Uterus (tissue), 4 donors: ENCODE data around the gene ANKS6. TPM values are rescaled to one million over a fixed set of nuclear protein-coding genes. Genes with fewer than 3 reads are reported as not detected.

ENCODE experiments used
- DNase-seq, 2 donors: peaks; one replicate each; pipeline ENCODE4 v3.0.0-alpha.2; 2019 to 2020
- H3K27ac ChIP-seq, 2 donors: fragments of 200-600 bp; sonication (generic); 1 replicate in 1 of 2; 2 replicates in 1 of 2; pipeline ENCODE4 v1.5.1; 2016 to 2018
- H3K27me3 ChIP-seq, 2 donors: fragments of 200-600 bp; sonication (generic); one replicate each; pipeline ENCODE4 v1.5.1; 2018 to 2019; ENCODE audit warnings: control low read depth in 1 of 2
- H3K36me3 ChIP-seq, 2 donors: fragments of 200-600 bp; sonication (generic); one replicate each; pipeline ENCODE4 v1.5.1; 2019; ENCODE audit warnings: control low read depth in 1 of 2
- H3K4me1 ChIP-seq, 2 donors: fragments of 200-600 bp; sonication (generic); one replicate each; pipeline ENCODE4 v1.5.1; 2018 to 2019; ENCODE audit warnings: control low read depth in 1 of 2
- H3K4me3 ChIP-seq, 2 donors: fragments of 200-600 bp; sonication (generic); 1 replicate in 1 of 2; 2 replicates in 1 of 2; pipeline ENCODE4 v1.5.1; 2018 to 2019; ENCODE audit warnings: mild to moderate bottlenecking in 1 of 2
- H3K9me3 ChIP-seq, 2 donors: fragments of 200-600 bp; sonication (generic); one replicate each; pipeline ENCODE4 v1.5.1; 2019; ENCODE audit warnings: control low read depth in 1 of 2
- POLR2A ChIP-seq, 2 donors: fragments of 450-650 bp; IDR thresholded peaks; one replicate each; pipeline ENCODE4 v1.6.1; 2016; ENCODE audit warnings: antibody characterized with exemption in 2 of 2, mild to moderate bottlenecking in 1 of 2, moderate library complexity in 1 of 2
- intact Hi-C: fragments of 100-400 bp; cut with DNase I; formaldehyde crosslinking; loops from one replicate; pipeline ENCODE4 v1.15.1; 2023; ENCODE audit warnings: low total_unique reads
- total RNA-seq, 4 donors: library from RNA; depleted of rRNA in 3 of 4; stranded (reverse); fragments of >200 nt in 3 of 4; gene quantifications; one replicate each; pipeline versions ENCODE4 v1.1.0 to v1.2.4, GENCODE V29; 2014 to 2023
- TF ChIP-seq, protein P1 (sequence below), 4 experiments: fragments of 200-600 bp in 2 of 4; fragments of 450-650 bp in 2 of 4; sonication (generic) in 2 of 4; IDR thresholded peaks; one replicate each; pipeline ENCODE4 v1.5.1; 2016 to 2019; ENCODE audit warnings: antibody characterized with exemption in 4 of 4, mild to moderate bottlenecking in 2 of 4, moderate library complexity in 1 of 4
- donor health status: DM: yes; HTN: yes; CAD: no.

The ANKS6 gene
- total RNA-seq, 4 donors from 2014 or later, result 2.6 to 26.9 (median 13.7) TPM

DNA sequence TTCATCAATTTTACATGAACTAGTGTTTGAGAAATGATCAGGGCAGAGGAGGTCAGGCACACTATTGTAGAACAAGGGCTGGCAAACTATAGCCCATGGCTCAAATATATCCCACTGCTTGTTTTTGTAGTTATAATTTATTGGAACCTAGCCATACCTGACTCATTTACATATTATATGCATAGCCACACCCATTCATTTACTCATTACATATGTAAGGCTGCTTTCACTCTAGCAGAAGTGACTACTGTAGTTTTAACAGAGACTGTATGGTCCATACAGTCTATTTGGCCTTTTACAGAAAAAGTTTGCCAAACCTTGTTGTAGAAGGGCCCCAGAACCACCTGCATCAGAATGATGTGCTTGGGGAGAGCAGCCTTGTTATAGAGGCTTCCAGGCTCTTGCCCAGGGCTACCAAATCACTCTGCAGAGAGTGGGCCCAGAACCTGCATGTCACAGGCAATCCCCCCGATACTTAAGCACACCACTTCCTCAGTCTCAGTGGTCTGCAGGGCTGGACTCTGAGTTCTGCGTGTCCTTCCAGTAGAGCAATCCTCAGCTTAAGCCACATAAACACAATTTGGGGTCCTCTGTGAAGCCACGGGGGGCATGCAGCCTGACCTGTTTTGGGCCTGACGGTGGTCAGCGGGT lies 6.7 kb downstream of the ANKS6 start:
- H3K4me1 ChIP-seq, result peaks cover 0 to 8% of the 10 kb centered on the region in 2 donors
- intact Hi-C loops, result no loop called here
- no peak for DNase-seq

DNA sequence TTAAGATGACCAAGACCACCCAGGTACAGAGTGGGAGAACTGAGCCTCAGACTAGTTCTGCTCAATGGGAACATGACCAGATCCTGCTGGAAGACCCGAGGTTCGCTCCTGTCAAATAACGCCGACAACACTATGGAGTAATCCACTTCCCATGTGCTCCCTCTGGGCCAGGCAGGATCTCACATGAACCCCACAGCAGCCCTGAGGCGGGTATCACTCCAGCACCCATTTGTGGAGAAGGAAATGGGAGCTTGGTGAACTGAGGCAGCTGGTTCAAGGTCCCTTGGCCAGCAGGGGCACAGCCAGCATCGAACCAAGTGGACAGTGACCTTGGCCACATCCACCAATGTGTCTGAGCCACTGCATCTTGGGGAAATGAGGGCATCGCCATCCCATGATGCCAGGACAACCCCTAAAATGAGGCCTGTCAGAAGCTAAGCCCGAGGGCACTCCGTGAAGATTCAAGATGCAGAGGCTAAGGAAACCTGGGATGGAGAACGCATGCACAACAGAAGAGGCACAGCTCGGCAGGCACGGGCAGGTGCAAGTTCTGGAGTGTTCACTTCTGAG lies 8.5 kb downstream of the ANKS6 start:
- Histone ChIP-seq H3K36me3 (no peaks in the 10 kb centered on the region), H3K9me3 (no peaks in the 10 kb centered on the region), H3K27me3 (no peaks in the 10 kb centered on the region), H3K4me1 (peaks cover 0 to 3% of the 10 kb centered on the region in 2 donors), H3K4me3 (no peak overlapping the region), H3K27ac (no peak overlapping the region)
- intact Hi-C loops, result no loop called here
- TF ChIP-seq POLR2A (IDR thresholded peaks at IDR 0.05), result no peak
- TF ChIP-seq, protein P1, sequence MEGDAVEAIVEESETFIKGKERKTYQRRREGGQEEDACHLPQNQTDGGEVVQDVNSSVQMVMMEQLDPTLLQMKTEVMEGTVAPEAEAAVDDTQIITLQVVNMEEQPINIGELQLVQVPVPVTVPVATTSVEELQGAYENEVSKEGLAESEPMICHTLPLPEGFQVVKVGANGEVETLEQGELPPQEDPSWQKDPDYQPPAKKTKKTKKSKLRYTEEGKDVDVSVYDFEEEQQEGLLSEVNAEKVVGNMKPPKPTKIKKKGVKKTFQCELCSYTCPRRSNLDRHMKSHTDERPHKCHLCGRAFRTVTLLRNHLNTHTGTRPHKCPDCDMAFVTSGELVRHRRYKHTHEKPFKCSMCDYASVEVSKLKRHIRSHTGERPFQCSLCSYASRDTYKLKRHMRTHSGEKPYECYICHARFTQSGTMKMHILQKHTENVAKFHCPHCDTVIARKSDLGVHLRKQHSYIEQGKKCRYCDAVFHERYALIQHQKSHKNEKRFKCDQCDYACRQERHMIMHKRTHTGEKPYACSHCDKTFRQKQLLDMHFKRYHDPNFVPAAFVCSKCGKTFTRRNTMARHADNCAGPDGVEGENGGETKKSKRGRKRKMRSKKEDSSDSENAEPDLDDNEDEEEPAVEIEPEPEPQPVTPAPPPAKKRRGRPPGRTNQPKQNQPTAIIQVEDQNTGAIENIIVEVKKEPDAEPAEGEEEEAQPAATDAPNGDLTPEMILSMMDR (IDR thresholded peaks at IDR 0.05), result no peak
- peak in 1 of 2 donors; percentile 4 for DNase-seq

More for the DNA sequence above, 6.7 kb downstream of the ANKS6 start:
- no peaks in the 10 kb centered on the region for H3K9me3 ChIP-seq
- no peak overlapping the region for H3K27ac ChIP-seq
- H3K27me3 ChIP-seq, result no peaks in the 10 kb centered on the region
- no peak for TF ChIP-seq POLR2A (IDR thresholded peaks at IDR 0.05)
- TF ChIP-seq, protein P1 (IDR thresholded peaks at IDR 0.05), result no peak
- no peak overlapping the region for H3K4me3 ChIP-seq
- no peaks in the 10 kb centered on the region for H3K36me3 ChIP-seq

DNA sequence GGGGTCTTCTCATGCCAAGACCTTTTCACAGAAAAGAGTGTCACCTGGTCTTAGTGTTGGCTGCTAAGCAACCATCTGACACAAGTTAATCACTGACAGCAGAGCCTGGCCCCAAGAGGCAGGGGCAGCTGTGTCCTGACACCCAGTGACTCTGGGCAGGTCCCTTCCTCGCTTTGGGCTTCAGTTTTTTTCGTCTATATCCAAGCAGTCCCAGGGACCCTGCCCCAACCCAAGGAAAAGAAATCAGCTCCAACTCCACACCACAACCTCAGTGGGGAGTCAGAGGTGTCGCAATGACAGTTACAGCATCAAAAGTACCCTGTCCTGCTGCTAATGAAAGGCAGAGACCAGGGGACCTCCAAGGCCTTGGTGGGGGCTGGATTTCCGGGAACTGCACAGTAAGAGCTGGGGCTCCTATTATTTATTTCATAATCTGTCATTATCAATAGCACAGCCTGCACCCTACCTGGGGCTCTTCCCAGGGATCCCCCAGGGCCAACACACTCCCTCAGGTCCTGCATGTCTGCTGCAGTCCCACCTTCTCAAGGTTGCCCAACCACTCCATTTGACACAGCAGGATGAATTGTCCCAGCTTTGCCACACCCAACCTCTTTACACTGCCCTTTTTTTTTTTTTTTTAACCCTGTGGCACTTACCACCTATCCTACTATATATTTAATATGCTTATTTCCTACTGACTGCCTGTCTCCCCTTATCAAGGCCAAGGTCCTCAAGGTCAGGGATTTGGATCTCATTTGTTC lies 9.4 kb downstream of the ANKS6 start:
- Histone ChIP-seq H3K27ac (no peak overlapping the region), H3K27me3 (no peaks in the 10 kb centered on the region), H3K4me3 (no peak overlapping the region), H3K9me3 (no peaks in the 10 kb centered on the region), H3K4me1 (peaks cover 0 to 3% of the 10 kb centered on the region in 2 donors), H3K36me3 (no peaks in the 10 kb centered on the region)
- intact Hi-C loops, result no loop called here
- TF ChIP-seq POLR2A (IDR thresholded peaks at IDR 0.05), result no peak
- TF ChIP-seq, protein P1 (IDR thresholded peaks at IDR 0.05), result no peak
- DNase-seq, result peak in 1 of 2 donors; percentile 3

DNA sequence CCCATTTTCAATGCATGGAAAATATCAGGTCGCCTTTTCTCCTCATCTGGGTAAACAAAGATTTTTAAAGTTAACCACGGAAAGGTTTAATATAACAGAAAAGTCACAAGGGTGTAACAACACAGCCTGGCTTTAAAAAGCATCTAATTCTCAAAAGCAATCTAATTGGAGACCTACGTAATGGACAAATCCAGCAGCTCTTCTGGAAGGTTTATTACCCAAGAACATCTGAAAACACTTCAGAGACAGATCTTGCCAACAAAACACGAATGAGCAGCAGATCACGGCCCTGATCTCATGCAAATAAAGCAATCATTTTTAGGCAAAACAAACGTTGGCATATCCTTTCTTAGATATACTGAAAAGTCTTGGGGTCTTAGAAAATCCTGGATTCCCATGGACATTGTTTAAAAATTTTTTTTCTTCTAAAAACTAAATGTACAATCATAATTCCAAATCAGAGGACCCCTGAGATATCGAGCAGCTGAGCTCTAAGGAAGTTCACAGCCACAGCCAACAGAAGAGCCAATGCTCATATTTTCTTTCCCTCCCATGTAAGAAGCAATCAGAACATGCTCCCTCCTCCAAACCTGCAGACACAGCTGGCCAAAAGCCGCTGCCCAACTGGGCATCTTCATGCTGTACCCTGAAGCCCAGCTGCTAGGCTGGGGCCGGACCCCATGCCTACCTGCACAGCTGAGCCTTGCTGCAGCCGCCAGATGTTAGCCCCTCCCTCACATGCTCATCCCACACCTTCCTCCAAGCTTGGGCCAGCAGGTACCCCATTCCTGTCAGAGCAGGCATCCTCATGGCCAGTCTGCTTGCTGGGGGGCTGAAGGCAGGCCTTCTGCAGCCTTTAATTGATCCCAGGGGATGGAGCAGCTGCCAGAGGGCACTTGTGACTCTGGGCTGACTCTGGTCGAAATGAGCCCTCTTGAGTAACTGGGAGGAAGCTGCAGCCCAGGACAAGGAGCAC lies 11.2 kb downstream of the ANKS6 start:
- no peaks in the 10 kb centered on the region for H3K4me1 ChIP-seq
- no peaks in the 10 kb centered on the region for H3K27me3 ChIP-seq
- intact Hi-C loops, result no loop called here
- H3K9me3 ChIP-seq, result no peaks in the 10 kb centered on the region
- H3K27ac ChIP-seq, result no peak overlapping the region
- TF ChIP-seq, protein P1 (IDR thresholded peaks at IDR 0.05), result no peak
- TF ChIP-seq POLR2A (IDR thresholded peaks at IDR 0.05), result no peak
- H3K36me3 ChIP-seq, result no peaks in the 10 kb centered on the region
- H3K4me3 ChIP-seq, result no peak overlapping the region
- DNase-seq, result no peak
